ENCODE data around the gene RAI14.

Gene RAI14

GRCh38 chr5:34653708-34654107 lies 2.4 kb upstream of the RAI14 start:
- no peak for DNase-seq (ENCODE audit: low read depth)
- no peak for TF ChIP-seq CTCF (IDR thresholded peaks at IDR 0.05; ENCODE audit: control insufficient read depth, extremely low read depth, insufficient read depth)
- no peak overlapping the region for H3K4me3 ChIP-seq (ENCODE audit: low read depth, low read length)

- DNase-seq (ENCODE audit: low read depth) = no peak
- peak overlapping the region; percentile 65 for H3K4me3 ChIP-seq (ENCODE audit: low read depth, low read length)
- no peak for TF ChIP-seq CTCF (IDR thresholded peaks at IDR 0.05; ENCODE audit: control insufficient read depth, extremely low read depth, insufficient read depth)
Observed at GRCh38 chr5:34655354-34655991, 655 bp upstream of the RAI14 start.

GRCh38 chr5:34656700-34657273 lies 659 bp downstream of the RAI14 start:
- peak overlapping the region; percentile 65 for H3K4me3 ChIP-seq (ENCODE audit: low read depth, low read length)
- DNase-seq (ENCODE audit: low read depth) = no peak
- TF ChIP-seq CTCF (IDR thresholded peaks at IDR 0.05; ENCODE audit: control insufficient read depth, extremely low read depth, insufficient read depth) = no peak

- peak overlapping the region; percentile 65 for H3K4me3 ChIP-seq (ENCODE audit: low read depth, low read length)
- no peak for TF ChIP-seq CTCF (IDR thresholded peaks at IDR 0.05; ENCODE audit: control insufficient read depth, extremely low read depth, insufficient read depth)
- DNase-seq (ENCODE audit: low read depth) = no peak
Observed at GRCh38 chr5:34657274-34657921, 1.3 kb downstream of the RAI14 start.

- DNase-seq (ENCODE audit: low read depth) = no peak
- TF ChIP-seq CTCF (IDR thresholded peaks at IDR 0.05; ENCODE audit: control insufficient read depth, extremely low read depth, insufficient read depth) = no peak
- H3K4me3 ChIP-seq (ENCODE audit: low read depth, low read length) = peak overlapping the region; percentile 65; the same call in 1 of the 2 replicates
Observed at GRCh38 chr5:34657988-34658387, 1.9 kb downstream of the RAI14 start.

GRCh38 chr5:34659168-34659567 lies 3.0 kb downstream of the RAI14 start:
- H3K4me3 ChIP-seq (ENCODE audit: low read depth, low read length) = no peak overlapping the region
- TF ChIP-seq CTCF (IDR thresholded peaks at IDR 0.05; ENCODE audit: control insufficient read depth, extremely low read depth, insufficient read depth) = no peak
- no peak for DNase-seq (ENCODE audit: low read depth)

Measured in LNCaP clone FGC (cell line).